HG03175 (cell line): ENCODE data around the gene LTBP3.
"Not testable (repeated sequence)": the region's sequence is repeated elsewhere in the genome, so short reads cannot be mapped to it uniquely, and the experiment has no call there.

ENCODE experiments used
- ATAC-seq: cut with Tn5 transposase; IDR thresholded peaks from one replicate; pipeline ENCODE4 v1.9.1; 2021; ENCODE audit warnings: mild to moderate bottlenecking, moderate library complexity; ENCODE audit not compliant: unreplicated experiment

Gene LTBP3

GRCh38 chr11:65518941-65519549, 39.1 kb downstream of the LTBP3 start:
- ATAC-seq: not testable (repeated sequence)

GRCh38 chr11:65516135-65516968, 41.8 kb downstream of the LTBP3 start:
- ATAC-seq: no peak

- ATAC-seq: not testable (repeated sequence)
These were observed 45.8 kb downstream of the LTBP3 start for GRCh38 chr11:65512311-65512710.

GRCh38 chr11:65506772-65507505, 51.2 kb downstream of the LTBP3 start:
- ATAC-seq: peak; percentile 34

GRCh38 chr11:65506290-65506771, 51.8 kb downstream of the LTBP3 start:
- ATAC-seq: no peak

GRCh38 chr11:65505466-65506289, 52.5 kb downstream of the LTBP3 start:
- no peak for ATAC-seq

GRCh38 chr11:65504674-65505465, 53.3 kb downstream of the LTBP3 start:
- no peak for ATAC-seq

GRCh38 chr11:65503949-65504673, 54.0 kb downstream of the LTBP3 start:
- ATAC-seq: no peak

GRCh38 chr11:65503368-65503948, 54.7 kb downstream of the LTBP3 start:
- no peak for ATAC-seq

- no peak for ATAC-seq
These were observed 55.4 kb downstream of the LTBP3 start for GRCh38 chr11:65502555-65503367.

- no peak for ATAC-seq
These were observed 55.9 kb downstream of the LTBP3 start for GRCh38 chr11:65502274-65502554.

- no peak for ATAC-seq
These were observed 56.5 kb downstream of the LTBP3 start for GRCh38 chr11:65501472-65502273.

GRCh38 chr11:65501186-65501471, 57.0 kb downstream of the LTBP3 start:
- no peak for ATAC-seq

GRCh38 chr11:65500387-65501185, 57.6 kb downstream of the LTBP3 start:
- no peak for ATAC-seq

GRCh38 chr11:65499713-65500386, 58.3 kb downstream of the LTBP3 start:
- no peak for ATAC-seq

- ATAC-seq: peak; percentile 28
These were observed 59.0 kb downstream of the LTBP3 start, which contains the start of gene MALAT1 for GRCh38 chr11:65498977-65499712. Gene MALAT1, plus strand, starts transcription at chr11:65499045.
